HEK293T (cell line): ENCODE results near the gene IL17B.

Experiments used
- BHLHE40 ChIP-seq: fragments of 450-650 bp; IDR thresholded peaks from 2 replicates; pipeline ENCODE4 v1.6.1; 2016; ENCODE audit warnings: mild to moderate bottlenecking, moderate library complexity, borderline replicate concordance
- FOXM1 ChIP-seq: fragments of 450-650 bp; IDR thresholded peaks from 2 replicates; pipeline ENCODE4 v1.6.1; 2017; ENCODE audit warnings: mild to moderate bottlenecking, borderline replicate concordance
- L3MBTL2 ChIP-seq: fragments of 450-650 bp; conservative IDR thresholded peaks from 2 replicates; pipeline ENCODE4 v1.6.1; 2016; ENCODE audit warnings: mild to moderate bottlenecking
- NFRKB ChIP-seq: fragments of 450-650 bp; IDR thresholded peaks from 2 replicates; pipeline ENCODE4 v1.6.1; 2016; ENCODE audit warnings: mild to moderate bottlenecking, moderate library complexity
- SP1 ChIP-seq: fragments of 450-650 bp; IDR thresholded peaks from 2 replicates; pipeline ENCODE4 v1.6.1; 2017
- TARDBP ChIP-seq: fragments of 450-650 bp; IDR thresholded peaks from 2 replicates; pipeline ENCODE4 v1.6.1; 2016
- ZNF384 ChIP-seq: fragments of 450-650 bp; IDR thresholded peaks from 2 replicates; pipeline ENCODE4 v1.6.1; 2016

GRCh38 chr5:149376711-149377447 is 2.2 kb downstream of the IL17B start:
- no peak for TF ChIP-seq NFRKB
- TF ChIP-seq ZNF384 = no peak
- TF ChIP-seq TARDBP = no peak
- TF ChIP-seq FOXM1 = no peak
- no peak for TF ChIP-seq SP1
- no peak for TF ChIP-seq L3MBTL2
- TF ChIP-seq BHLHE40 = no peak
